GM12872 (cell line): ENCODE measurements around the gene RGPD8.

ENCODE experiments used
- TF ChIP-seq, protein P1 (sequence below): IDR thresholded peaks from 3 replicates; pipeline ENCODE4 v1.5.1; 2011; ENCODE audit warnings: low read depth, mild to moderate bottlenecking, low read length, moderate library complexity; ENCODE audit not compliant: insufficient read depth

Gene RGPD8

DNA sequence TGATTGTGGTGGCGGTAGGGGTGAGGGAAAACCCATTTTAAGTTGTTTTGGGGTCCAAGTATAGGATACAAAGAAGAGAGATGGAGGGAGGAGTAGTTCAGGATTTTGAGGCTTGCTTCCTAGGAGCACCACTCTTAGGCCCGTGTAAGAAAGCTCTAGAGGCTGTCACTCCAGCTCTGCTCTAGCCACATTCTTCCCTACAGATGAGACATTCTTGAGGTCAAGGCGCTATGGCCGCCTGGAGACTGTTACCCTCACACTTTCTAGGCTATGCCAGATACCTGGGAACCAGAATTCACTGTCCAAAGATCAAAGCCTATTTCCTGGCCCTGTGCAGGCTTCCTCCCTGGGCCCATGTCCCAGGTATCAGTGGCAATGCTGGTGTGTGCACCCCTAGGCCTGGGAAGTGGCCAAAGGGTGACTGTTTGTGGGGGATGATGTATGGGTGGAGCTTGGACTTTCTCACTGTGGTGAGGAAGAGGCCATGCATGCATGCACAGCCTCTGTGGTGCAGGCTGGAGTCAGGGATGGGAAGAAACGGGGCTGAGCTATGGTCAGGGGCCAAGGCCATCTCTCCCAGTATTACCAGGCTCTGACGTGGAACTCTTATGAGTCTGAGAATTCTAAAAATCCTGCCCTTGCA is 41.5 kb upstream of the RGPD8 start:
- TF ChIP-seq, protein P1, sequence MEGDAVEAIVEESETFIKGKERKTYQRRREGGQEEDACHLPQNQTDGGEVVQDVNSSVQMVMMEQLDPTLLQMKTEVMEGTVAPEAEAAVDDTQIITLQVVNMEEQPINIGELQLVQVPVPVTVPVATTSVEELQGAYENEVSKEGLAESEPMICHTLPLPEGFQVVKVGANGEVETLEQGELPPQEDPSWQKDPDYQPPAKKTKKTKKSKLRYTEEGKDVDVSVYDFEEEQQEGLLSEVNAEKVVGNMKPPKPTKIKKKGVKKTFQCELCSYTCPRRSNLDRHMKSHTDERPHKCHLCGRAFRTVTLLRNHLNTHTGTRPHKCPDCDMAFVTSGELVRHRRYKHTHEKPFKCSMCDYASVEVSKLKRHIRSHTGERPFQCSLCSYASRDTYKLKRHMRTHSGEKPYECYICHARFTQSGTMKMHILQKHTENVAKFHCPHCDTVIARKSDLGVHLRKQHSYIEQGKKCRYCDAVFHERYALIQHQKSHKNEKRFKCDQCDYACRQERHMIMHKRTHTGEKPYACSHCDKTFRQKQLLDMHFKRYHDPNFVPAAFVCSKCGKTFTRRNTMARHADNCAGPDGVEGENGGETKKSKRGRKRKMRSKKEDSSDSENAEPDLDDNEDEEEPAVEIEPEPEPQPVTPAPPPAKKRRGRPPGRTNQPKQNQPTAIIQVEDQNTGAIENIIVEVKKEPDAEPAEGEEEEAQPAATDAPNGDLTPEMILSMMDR: no peak

DNA sequence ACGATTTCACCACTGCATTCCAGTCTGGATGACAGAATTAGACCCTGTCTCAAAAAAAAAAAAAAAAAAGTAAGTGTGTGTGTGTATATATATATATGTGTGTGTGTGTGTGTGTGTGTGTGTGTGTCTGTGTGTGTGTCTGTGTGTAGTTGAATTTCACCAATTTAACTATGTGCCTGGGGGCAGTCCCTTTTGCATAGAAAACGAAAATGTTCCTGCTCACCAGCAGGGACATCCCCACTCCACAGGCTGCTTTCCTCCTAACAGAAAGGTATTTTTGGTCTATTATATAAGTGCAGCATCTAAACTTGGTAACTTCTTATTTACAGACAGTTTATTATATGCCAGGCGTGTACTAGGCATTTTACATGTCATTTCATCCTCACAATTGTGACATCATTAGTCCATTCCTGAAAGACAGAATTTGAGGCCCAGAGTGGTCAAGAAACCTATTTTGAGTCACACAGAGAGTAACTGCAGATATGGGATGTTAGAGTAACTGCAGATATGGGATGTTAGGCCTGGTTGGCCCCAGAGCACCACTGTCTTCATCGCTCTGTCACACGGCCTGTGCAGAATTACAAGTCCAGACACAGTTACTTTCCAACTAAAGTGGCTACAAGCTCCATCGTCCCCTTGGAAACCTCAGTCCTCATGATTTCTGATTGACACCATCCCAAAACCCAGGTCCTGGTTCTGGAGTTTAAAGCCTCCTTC is 39.3 kb upstream of the RGPD8 start:
- TF ChIP-seq, protein P1: no peak

DNA sequence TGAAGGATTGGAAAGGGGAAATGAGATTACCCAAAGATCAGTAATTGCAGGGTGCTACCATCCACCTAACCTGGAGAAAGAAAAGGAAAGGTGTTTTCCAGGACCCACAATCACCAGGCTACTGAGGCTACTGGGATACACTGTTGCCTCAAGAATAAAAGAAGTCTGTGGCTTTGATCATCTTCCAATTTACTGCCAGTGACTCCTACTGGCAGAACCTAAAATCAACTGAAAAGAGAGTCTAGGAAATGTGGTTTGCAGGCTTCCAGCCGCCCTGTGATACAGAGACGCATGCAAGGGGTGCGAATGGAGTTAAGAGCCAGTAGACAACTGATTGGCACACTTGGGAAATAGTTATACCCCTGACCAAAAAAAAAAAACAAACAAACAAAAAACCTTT is 31.9 kb upstream of the RGPD8 start:
- TF ChIP-seq, protein P1: no peak

DNA sequence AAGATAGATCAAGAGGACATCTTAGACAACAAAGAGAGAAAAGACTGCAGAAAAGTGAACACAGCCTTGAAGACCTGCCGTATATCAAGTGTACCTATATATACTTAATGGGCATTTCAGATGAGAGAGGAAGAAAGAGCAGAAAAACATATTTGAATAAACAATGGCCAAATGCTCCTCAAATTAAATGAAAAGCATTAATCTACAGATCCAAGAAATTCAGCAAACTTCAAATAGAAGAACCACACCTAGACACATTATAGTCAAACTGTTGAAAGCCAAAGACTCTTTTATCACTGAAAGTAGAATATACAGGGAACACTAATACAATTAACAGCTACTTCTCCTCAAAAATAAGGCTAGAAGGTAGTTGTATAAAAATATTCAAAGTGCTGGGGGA is 29.8 kb upstream of the RGPD8 start:
- TF ChIP-seq, protein P1: no peak

DNA sequence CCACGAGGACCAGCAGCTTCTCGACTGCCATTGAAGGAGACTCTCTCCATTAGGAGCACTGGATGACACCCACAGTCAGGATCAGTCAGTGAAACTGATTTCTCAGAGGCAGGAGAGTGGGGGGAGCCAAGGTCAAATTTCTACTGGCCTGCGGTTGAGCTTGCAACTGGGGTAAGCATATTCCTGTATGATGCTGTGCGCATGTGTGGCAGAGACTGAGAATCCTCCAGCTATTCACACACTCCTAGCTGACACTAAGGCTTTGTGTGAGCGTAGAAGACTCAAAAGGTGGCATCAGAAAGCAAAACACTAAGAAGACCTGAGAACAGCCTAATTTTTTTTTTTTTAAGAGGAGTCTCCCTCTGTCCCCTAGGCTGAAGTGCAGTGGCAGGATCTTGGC is 28.7 kb upstream of the RGPD8 start:
- TF ChIP-seq, protein P1: no peak

DNA sequence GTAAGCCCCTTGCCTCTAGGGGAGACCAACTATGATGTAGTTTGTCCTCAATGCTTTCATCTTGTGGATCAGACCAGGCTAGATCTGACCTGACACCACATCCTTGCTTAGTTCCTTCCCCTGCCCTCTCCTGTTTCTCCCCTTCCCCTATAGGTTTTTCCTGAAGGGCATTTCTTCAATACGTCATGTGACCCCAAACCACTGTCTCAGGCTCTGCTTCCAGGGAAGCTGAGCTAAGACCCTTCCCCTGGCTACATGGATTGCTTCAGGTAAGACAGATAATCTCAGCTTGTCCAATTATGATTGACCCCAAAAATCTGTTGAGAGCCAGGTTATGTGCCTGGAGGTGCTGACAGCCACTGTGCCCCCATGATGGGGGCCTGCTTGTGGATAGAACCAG is 25.9 kb upstream of the RGPD8 start:
- TF ChIP-seq, protein P1: no peak

DNA sequence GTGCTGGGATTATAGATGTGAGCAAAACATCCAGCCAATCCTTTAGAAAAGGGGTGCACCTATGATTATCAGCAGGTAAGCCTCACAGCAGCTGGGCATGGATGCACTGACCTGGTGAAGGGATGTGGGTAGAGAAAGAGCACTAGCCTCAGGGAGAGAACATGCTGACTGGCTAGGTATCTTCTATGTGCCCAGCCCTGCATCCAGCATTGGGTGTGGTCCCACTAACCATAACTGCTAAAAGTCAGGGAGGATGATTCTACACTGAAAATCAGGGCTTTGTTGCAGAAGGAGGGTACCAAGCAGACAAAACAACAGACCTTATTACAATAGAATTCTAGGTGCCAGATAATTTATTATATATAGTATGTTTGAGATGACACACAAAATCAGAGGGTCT is 21.1 kb upstream of the RGPD8 start:
- TF ChIP-seq, protein P1: no peak
